ENCODE data around the gene SLC12A8.

- TF ChIP-seq SNAPC5 (CRISPR knock-in tag; IDR thresholded peaks at IDR 0.05; ENCODE audit: borderline replicate concordance) (no peak), ZBTB43 (CRISPR knock-in tag; conservative IDR thresholded peaks at IDR 0.05) (no peak)
Observed at GRCh38 chr3:125053304-125053699, 159.2 kb downstream of the SLC12A8 start.

Measured in HepG2 (cell line).